Measurements from ENCODE around the gene OSMR. TPM values are rescaled to one million over a fixed set of nuclear protein-coding genes. Genes with fewer than 3 reads are reported as not detected.

The OSMR gene
- total and polyA plus RNA-seq, 9 of the 15 experiments (the other 6 are each of a cell fraction or from before 2014, with no cell fraction given), result 0.18 to 1.7 (median 0.94) TPM

DNA sequence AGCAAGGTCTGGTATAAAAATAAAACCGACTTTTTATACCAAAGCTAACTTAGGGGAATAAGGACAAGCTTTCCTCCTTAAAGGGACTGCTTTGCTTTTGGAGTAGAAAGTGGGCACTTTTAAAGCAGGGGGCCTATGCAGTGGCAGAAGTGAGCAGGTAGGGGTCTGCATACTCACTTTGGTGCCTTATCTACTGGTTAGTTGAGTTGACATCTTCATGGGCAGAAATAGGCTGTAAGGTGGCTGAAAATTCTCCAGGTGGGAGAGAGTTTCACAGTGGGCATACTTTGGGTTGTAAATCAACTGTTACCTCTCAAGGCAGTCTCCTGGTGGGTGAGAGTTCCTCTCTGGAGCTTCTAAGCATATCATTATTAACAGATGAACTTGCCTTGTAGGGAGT, 24.8 kb downstream of the OSMR start:
- ATAC-seq, result no peak; the same call in 1 of the 3 replicates
- 15% methylated on average over 1 of the region's 1 CpG for WGBS (ENCODE audit: insufficient coverage, low coverage, missing lambda C conversion rate)
- POLR2A ChIA-PET, result no interaction called here

More for the DNA sequence above, 24.8 kb downstream of the OSMR start:
- H3K9me1 ChIP-seq (ENCODE audit: control insufficient read depth, insufficient read depth, low read length), result no peaks in the 10 kb centered on the region
- no peaks in the 10 kb centered on the region for H4K20me1 ChIP-seq (replicated peaks; ENCODE audit: control insufficient read depth, insufficient read depth, low read length)
- no peaks in the 10 kb centered on the region for H3K9me3 ChIP-seq (replicated peaks; ENCODE audit: control insufficient read depth, insufficient read depth, low read depth, low read length)
- H2AFZ ChIP-seq (ENCODE audit: low read depth, low read length), result no peak overlapping the region
- no TSS peak for BruUV-seq (replicated peaks)
- no peaks in the 10 kb centered on the region for H3K79me2 ChIP-seq (ENCODE audit: control insufficient read depth, insufficient read depth, low read length)
- H3K27me3 ChIP-seq (ENCODE audit: control insufficient read depth in 2 of 2, insufficient read depth in 2 of 2, low read length in 2 of 2), result no peaks in the 10 kb centered on the region
- peaks cover 0 to 4% of the 10 kb centered on the region in 2 experiments; a peak in 2 of 5 replicates for H3K4me1 ChIP-seq (replicated peaks in 1 of 2; ENCODE audit: control insufficient read depth in 2 of 2, insufficient read depth in 2 of 2, low read length in 2 of 2)
- no peaks in the 10 kb centered on the region for H3K36me3 ChIP-seq (ENCODE audit: control insufficient read depth, insufficient read depth, low read length)
- in situ Hi-C loops (cut with MboI) (no loop called here), intact Hi-C loops (cut with micrococcal nuclease) (no loop called here)
- no peak overlapping the region for H3K27ac ChIP-seq (ENCODE audit: extremely low read depth, low read depth, low read length)
- TF ChIP-seq ZNF707 (CRISPR knock-in tag; conservative IDR thresholded peaks at IDR 0.05) (no peak), NFE2L1 (tag; IDR thresholded peaks at IDR 0.05; ENCODE audit: borderline replicate concordance, low read depth) (no peak), ZNF766 (CRISPR knock-in tag; conservative IDR thresholded peaks at IDR 0.05) (no peak), HOXB6 (CRISPR knock-in tag; IDR thresholded peaks at IDR 0.05; ENCODE audit: borderline replicate concordance) (no peak), ZNF184 (CRISPR knock-in tag; IDR thresholded peaks at IDR 0.05) (no peak), ZNF354B (CRISPR knock-in tag; IDR thresholded peaks at IDR 0.05) (no peak), OTX1 (CRISPR knock-in tag; IDR thresholded peaks at IDR 0.05) (no peak), KDM4B (IDR thresholded peaks at IDR 0.05; ENCODE audit: borderline replicate concordance in 2 of 2, low read depth in 1 of 2) (no peak), ZNF146 (CRISPR knock-in tag; IDR thresholded peaks at IDR 0.05; ENCODE audit: unreplicated experiment) (no peak), DPF2 (IDR thresholded peaks at IDR 0.05) (no peak), PCBP1 (IDR thresholded peaks at IDR 0.05; ENCODE audit: low read depth, low read length, poor library complexity, severe bottlenecking) (no peak), NFXL1 (CRISPR knock-in tag; IDR thresholded peaks at IDR 0.05) (no peak), HEY1 (CRISPR knock-in tag; IDR thresholded peaks at IDR 0.05; ENCODE audit: borderline replicate concordance) (no peak), ZSCAN32 (CRISPR knock-in tag; IDR thresholded peaks at IDR 0.05) (no peak)
- TF ChIP-seq, protein P1, sequence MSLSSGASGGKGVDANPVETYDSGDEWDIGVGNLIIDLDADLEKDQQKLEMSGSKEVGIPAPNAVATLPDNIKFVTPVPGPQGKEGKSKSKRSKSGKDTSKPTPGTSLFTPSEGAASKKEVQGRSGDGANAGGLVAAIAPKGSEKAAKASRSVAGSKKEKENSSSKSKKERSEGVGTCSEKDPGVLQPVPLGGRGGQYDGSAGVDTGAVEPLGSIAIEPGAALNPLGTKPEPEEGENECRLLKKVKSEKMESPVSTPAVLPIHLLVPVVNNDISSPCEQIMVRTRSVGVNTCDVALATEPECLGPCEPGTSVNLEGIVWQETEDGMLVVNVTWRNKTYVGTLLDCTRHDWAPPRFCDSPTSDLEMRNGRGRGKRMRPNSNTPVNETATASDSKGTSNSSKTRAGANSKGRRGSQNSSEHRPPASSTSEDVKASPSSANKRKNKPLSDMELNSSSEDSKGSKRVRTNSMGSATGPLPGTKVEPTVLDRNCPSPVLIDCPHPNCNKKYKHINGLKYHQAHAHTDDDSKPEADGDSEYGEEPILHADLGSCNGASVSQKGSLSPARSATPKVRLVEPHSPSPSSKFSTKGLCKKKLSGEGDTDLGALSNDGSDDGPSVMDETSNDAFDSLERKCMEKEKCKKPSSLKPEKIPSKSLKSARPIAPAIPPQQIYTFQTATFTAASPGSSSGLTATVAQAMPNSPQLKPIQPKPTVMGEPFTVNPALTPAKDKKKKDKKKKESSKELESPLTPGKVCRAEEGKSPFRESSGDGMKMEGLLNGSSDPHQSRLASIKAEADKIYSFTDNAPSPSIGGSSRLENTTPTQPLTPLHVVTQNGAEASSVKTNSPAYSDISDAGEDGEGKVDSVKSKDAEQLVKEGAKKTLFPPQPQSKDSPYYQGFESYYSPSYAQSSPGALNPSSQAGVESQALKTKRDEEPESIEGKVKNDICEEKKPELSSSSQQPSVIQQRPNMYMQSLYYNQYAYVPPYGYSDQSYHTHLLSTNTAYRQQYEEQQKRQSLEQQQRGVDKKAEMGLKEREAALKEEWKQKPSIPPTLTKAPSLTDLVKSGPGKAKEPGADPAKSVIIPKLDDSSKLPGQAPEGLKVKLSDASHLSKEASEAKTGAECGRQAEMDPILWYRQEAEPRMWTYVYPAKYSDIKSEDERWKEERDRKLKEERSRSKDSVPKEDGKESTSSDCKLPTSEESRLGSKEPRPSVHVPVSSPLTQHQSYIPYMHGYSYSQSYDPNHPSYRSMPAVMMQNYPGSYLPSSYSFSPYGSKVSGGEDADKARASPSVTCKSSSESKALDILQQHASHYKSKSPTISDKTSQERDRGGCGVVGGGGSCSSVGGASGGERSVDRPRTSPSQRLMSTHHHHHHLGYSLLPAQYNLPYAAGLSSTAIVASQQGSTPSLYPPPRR (CRISPR knock-in tag; IDR thresholded peaks at IDR 0.05; ENCODE audit: borderline replicate concordance), result no peak
- TF ChIP-seq, protein P2, sequence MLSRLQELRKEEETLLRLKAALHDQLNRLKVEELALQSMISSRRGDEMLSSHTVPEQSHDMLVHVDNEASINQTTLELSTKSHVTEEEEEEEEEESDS (CRISPR knock-in tag; IDR thresholded peaks at IDR 0.05), result no peak
- CTCF ChIA-PET (ENCODE audit: low intra/inter-chr PET ratio), result no interaction called here
- no peak overlapping the region for H3K4me2 ChIP-seq (ENCODE audit: insufficient read depth, low read length)
- H3K9ac ChIP-seq (ENCODE audit: insufficient read depth in 1 of 2, low read depth in 2 of 2, low read length in 2 of 2), result no peak overlapping the region
- FAIRE-seq, result no peak
- no peak overlapping the region for H3K4me3 ChIP-seq
- DNase-seq (ENCODE audit: extremely low read depth in 1 of 4, low spot score in 3 of 4), result no peak
